Activated CD4-positive, CD25-positive, alpha-beta regulatory T cell treated with anti-CD3 and anti-CD28 coated beads, Interleukin-2, amount 50 U/mL, for 24 hours (primary cell): Measurements from ENCODE around the gene VPS26B.
"Not testable (repeated sequence)": the region's sequence is repeated elsewhere in the genome, so short reads cannot be mapped to it uniquely, and the experiment has no call there.

Source experiments
- ATAC-seq, 2 donors: fragments of 150-1000 bp; cut with Tn5 transposase; one replicate each; pipeline ENCODE4 v1.10.0; 2021; ENCODE audit warnings: mild to moderate bottlenecking in 1 of 2, moderate library complexity in 1 of 2

Gene VPS26B

GRCh38 chr11:134260983-134261382, 36.5 kb downstream of the VPS26B start:
- no peak for ATAC-seq

DNA sequence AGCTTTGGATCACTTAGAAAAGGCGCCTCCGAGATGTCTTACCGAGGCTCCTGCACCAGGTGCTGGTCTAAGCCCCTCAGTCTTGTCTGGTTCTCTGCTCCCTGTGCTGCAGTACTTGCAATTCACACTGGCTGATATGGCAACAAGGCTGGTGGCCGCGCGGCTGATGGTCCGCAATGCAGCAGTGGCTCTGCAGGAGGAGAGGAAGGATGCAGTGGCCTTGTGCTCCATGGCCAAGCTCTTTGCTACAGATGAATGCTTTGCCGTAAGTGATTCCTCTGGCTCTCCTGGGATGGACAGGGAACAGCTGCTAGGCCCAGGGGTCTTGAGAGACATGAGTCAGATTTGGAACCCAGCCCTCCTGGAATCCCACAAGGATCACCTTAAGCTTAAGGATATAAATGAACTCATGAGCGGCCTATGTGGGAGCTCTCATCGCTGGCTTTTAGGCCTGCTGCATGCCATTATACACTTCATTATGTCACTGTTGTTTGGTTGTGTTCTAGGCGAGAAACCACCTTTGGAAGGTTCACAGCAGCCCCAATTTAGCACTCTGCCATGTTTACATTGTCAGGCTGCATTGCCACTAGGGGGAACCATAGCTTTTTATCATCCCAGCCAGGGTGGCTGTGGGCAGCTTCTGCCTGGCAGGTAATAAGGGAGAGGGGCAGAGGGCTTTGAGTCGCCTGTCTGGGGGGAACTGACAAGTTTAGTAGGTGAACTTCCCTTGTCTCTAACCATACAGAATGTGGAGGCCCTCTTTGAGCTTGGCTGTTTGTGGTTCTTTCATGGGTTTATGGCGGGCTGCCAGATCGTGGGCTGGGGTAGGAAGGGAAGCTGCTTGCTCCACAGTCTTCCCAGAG, 37.4 kb downstream of the VPS26B start:
- peak; percentile 51 to 59 for ATAC-seq

DNA sequence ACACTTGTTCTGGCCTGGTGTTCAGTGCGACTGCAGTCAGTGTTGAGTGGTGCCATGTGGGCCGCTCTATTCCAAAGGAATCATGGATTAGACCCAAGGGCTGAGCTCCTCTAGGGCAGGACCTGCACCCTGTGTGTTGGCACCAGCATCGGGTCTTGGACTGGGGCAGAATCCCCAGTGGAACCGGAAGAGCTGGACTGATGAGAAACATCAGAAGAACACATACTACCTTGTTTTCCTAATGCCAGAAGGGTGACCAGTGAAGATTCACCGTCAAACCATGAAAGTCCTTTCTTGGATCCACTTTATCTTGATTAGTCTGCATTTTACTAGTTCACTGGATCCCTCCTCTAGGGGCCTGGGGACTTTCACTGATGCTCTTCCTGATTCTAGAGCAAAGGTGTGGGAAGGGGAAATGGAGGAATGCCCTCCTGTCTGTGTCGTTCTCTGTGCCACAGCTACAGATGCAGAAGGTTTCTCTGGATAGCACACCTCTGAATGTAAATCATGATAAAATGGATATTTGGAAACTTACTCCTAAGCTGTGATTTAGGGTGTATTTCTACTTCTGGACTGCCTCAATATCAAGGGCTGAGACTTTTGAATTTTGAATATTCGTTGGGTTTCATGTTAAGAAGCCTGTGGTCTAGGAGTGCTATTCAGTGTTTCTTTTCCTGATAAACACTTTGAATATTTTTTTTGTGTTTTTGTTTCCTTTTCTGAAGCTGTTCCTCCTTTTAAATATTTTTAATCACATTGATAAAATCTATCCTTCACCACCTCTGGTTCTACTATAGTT, 40.7 kb downstream of the VPS26B start:
- ATAC-seq, result no peak

- no peak for ATAC-seq
Observed at GRCh38 chr11:134266440-134266839, 42.0 kb downstream of the VPS26B start.

- no peak for ATAC-seq
Observed at GRCh38 chr11:134266841-134267251, 42.4 kb downstream of the VPS26B start.

- ATAC-seq, result no peak
Observed at GRCh38 chr11:134267461-134267860, 43.0 kb downstream of the VPS26B start.

DNA sequence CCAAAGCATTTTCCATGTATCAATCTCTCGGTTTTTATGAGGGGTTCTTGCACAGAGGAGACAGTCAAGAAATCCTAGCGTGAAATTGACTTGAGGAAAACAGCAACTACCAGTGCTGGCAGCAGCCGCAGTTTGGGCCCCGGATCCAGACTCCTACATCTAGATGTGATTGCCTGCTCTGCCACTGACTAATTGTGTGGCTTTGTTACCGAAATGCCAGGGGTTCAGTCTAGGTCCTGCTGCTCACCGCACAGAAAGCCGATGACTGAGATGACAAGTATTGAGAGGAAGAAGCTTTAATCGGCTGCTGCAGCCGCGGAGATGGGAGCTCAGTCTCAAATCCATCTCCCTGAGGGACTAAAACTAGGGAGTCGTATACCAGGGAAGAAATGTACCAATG, 43.5 kb downstream of the VPS26B start:
- ATAC-seq, result no peak

DNA sequence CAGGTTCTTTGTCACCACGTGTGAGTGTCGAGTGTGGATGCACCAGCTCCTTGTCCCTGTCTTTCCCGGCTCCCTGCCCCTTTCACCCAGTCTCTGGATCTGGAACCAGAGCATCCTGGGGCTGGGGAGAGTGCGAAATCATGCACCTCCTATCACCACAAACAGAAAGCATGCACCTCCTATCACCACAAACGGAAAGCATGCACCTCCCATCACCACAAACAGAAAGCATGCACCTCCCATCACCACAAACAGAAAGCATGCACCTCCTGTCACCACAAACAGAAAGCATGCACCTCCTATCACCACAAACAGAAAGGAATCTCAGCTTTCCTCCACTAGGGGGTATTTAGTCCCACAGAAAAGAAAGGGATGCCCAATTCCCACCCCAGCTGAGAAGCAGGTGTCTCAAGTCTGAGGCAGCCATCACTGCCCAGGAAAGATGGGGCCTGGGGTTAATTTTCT, 45.8 kb downstream of the VPS26B start:
- no peak for ATAC-seq

DNA sequence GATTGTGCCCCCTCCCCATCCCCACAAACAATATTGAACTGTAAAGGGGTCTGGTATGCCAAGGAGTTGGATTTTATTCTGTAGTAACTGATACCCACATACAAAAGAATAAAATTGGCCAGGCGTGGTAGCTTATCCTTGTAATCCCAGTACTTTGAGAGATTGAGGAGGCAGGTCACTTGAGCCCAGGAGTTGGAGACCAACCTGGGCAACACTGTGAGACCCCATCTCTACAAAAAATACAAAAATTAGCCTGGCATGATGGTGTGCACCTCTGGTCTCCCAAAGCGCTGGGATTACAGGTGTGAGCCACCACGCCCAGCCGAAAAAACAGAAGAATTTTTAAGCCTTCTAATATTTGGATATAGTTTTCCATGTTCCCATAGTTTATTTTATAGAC, 47.5 kb downstream of the VPS26B start:
- ATAC-seq, result no peak

DNA sequence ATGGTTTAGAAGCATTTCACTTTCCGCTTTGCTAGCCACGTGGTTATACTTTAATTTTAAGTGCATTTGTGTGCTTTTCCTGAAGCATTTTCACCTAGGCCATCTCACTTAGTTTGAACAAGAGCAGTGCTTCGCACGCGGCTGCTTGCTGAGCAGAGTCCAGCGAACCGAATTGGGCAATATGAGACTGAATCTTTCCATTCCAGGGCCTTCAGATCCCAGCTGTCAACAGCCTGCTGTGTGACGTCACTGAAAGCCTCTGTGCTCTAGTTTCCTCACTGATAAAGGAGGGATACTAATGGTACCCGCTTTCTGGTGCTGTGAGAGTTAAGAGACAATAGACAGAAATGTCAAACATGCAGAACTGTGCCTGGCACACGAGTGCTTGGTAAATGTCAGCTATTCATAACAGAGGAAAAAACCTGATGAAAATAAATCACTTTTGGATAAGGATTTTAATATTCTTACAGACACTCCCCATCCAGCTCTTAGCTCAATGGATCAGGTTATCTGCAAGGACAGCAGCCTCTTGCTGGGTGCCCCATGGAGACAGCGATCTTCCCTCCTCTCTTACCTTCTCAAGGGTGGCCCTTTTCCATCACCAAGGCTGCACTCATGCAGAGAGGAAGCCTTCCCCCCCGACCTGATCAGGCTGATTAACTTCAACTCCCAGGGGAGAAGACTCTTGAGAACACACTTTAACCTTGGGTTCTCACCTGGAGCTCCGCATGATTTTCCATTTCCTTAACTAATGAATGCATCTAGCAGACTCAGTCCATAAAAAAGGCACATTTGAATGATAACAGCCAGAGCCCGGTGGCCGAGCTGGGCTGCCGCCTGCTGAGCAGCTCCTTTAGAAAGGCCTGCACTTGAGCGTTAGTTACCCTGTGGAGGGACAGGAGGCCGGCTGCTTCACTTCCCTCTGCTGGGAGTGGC, 48.2 kb downstream of the VPS26B start:
- no peak for ATAC-seq

- ATAC-seq, result no peak
Observed at GRCh38 chr11:134273317-134273712, 48.8 kb downstream of the VPS26B start.

- ATAC-seq, result no peak
Observed at GRCh38 chr11:134275188-134275533, 50.7 kb downstream of the VPS26B start.

- peak; percentile 89 to 92 for ATAC-seq
Observed at GRCh38 chr11:134275534-134276395, 51.3 kb downstream of the VPS26B start, which contains the start of gene GLB1L3. GLB1L3 (plus strand) TSS chr11:134276379; CDS start chr11:134276741, 362 bp downstream.

GRCh38 chr11:134276396-134277182, 52.1 kb downstream of the VPS26B start:
- peak; percentile 4 to 5 for ATAC-seq

GRCh38 chr11:134277183-134278001, 52.9 kb downstream of the VPS26B start:
- no peak for ATAC-seq

DNA sequence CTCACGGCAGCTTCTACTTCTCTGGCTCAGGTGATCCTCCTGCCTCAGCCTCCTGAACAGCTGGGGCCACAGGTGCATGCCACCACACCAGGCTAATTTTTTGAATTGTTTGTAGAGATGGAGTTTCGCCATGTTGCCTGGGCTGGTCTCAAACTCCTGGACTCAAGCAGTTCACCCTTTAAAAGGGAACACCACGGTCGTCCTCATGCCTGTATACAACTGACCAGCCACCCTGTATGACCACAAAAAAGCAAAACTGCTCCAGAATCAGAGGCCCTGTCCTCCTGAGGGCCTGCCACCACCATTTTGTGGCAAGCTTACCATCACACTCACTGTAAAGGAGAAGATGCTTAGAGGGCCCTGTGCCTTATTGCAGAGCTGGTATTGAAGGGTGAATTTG, 53.9 kb downstream of the VPS26B start:
- no peak for ATAC-seq

DNA sequence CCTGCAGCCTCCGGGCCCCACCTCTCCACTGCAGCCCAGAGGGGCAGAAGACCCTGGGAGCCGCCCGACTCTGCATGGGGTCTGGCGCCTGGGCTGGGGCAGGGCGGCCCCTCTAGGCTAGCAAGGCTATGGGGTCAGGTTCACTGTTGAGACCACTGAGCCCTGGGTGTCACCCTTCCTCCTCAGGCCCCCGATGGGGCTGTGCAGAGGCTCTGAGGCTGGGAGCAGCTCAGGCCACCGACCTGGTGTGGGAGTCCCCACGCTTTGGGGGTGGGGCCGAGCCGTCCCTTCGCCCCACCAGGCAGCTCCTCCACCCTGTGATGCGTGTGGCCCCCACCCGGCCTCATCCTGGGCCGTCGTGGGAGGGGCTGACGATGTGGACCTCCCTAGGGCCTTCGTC, 57.2 kb downstream of the VPS26B start:
- not testable (repeated sequence) for ATAC-seq

DNA sequence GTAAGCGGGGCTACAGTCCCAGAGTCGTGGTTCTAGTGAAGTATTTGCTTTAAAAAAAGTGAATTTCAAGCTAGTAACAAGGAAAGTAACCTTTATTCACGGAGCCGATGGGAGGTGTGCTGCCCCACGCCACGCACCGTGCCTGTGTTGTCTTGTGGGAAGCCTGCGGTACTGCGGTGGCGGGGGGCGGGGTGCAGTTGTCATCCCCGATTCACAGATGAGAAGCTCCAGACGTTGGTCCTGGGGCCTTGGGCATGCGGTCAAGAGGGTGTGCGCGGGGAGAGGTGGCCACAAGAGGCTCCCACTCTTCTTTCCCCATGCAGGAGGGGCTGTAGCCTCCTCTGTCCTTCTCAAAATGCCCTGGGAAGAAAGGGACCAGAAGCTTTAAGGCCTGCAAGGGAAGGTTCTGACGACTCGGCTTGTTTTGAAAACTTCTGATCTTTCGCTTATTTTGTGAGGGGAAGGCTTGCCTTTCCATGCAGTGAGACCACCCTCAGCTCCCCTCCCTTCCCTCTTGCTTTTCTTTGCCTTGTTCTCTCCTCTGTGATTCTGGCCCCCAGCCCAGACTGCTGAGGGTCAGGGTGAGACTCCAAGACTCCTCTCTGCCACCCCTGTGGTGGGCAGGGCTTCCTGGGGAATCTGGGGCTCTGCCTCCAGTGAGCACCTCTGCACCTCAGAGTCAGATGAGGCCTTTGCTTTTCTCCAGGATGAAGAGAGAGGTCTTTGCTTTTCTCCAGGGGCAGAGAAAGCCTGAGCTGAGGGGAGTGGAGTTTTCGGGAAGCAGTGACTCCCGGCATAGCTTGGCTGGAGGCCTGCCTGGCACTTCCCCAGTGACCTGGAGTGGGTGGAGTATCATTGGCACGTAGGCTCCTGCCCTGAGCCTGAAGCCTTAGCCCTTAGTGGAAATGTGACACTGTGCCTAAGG, 57.9 kb downstream of the VPS26B start:
- no peak for ATAC-seq
